Measurements from ENCODE around the gene SLC13A3. TPM values are rescaled to one million over a fixed set of nuclear protein-coding genes. Genes with fewer than 3 reads are reported as not detected.

SLC13A3 gene
- total RNA-seq, 1 donor from 2014 or later = 0.30 TPM

- H3K36me3 ChIP-seq = no peaks in the 10 kb centered on the region
Measured at GRCh38 chr20:46640044-46640443, 11.2 kb downstream of the SLC13A3 start.

GRCh38 chr20:46639587-46639986, 11.7 kb downstream of the SLC13A3 start:
- Histone ChIP-seq H3K4me1 (no peaks in the 10 kb centered on the region), H3K27ac (replicated peaks) (no peak overlapping the region), H3K27me3 (ENCODE audit: low read depth) (peaks cover 49% of the 10 kb centered on the region), H3K36me3 (no peaks in the 10 kb centered on the region), H3K4me3 (no peak overlapping the region), H3K9me3 (replicated peaks) (no peaks in the 10 kb centered on the region)
- DNase-seq = no peak
- no peak for TF ChIP-seq CTCF (IDR thresholded peaks at IDR 0.05; ENCODE audit: borderline replicate concordance)
- intact Hi-C loops (cut with micrococcal nuclease) = no loop called here

More at GRCh38 chr20:46640044-46640443, 11.2 kb downstream of the SLC13A3 start:
- H3K9me3 ChIP-seq (replicated peaks) = no peaks in the 10 kb centered on the region
- H3K4me1 ChIP-seq = no peaks in the 10 kb centered on the region
- DNase-seq = no peak
- intact Hi-C loops (cut with micrococcal nuclease) = no loop called here
- no peak for TF ChIP-seq CTCF (IDR thresholded peaks at IDR 0.05; ENCODE audit: borderline replicate concordance)
- peaks cover 46% of the 10 kb centered on the region for H3K27me3 ChIP-seq (ENCODE audit: low read depth)
- H3K4me3 ChIP-seq = no peak overlapping the region
- H3K27ac ChIP-seq (replicated peaks) = no peak overlapping the region

DNA sequence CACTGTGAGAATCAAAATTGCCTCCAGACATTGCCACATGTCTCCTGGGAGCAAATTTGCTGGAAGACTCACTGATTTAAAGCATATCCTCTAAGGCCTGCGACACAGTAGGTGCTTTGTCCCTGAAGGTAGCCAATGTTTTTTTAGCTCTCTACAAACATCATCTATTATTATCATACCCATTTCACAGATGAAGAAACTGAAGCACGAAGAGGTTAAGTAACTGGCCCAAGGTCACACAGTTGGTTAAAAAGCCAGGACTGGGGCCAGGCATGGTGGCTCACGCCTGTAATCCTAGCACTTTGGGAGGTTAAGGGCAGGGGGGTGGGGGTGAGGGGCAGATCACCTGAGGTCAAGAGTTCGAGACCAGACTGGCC, 12.4 kb downstream of the SLC13A3 start:
- H3K27me3 ChIP-seq (ENCODE audit: low read depth) = peaks cover 55% of the 10 kb centered on the region
- no peaks in the 10 kb centered on the region for H3K4me1 ChIP-seq
- no peak overlapping the region for H3K27ac ChIP-seq (replicated peaks)
- H3K4me3 ChIP-seq = no peak overlapping the region
- H3K36me3 ChIP-seq = no peaks in the 10 kb centered on the region
- no peaks in the 10 kb centered on the region for H3K9me3 ChIP-seq (replicated peaks)
- intact Hi-C loops (cut with micrococcal nuclease) = no loop called here
- no peak for DNase-seq
- no peak for TF ChIP-seq CTCF (IDR thresholded peaks at IDR 0.05; ENCODE audit: borderline replicate concordance)

DNA sequence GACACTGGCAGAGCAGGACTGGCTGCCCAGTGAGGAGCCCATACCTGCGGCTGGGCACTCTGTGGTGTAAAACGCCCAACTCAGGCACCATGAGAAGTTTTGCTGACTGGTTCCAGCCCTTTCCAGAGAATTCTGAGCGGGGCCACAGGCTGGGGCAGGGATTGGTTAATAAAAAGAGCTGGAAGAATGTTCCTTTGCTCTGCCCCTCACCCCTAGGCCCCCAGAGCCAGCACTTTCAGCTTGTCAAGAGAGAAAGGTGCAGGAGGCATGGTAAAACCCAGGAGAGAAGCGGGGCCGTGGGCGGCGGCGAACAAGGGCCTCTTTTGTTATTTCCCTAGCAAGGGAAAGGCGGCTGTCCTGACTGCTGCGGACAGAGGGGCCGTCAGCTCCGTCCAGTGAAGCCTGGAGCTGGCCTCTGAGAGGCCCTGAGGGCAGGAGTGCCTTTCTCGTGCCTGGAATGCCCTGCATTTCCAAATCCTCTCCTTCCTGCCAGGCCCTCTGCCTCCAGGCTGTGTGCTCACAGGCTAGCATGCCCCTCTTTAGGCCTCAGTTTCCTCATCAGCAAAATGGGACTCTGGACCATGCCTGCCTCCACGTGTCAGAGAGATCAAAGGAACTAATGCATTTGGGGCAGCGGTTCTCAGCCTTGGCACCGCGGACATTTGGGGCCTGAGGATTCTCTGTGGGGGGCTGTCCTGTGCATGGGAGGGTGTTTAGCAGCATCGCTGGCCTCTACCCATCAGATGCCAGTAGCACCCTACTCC, 12.9 kb downstream of the SLC13A3 start:
- intact Hi-C loops (cut with micrococcal nuclease) = no loop called here
- H3K36me3 ChIP-seq = no peaks in the 10 kb centered on the region
- TF ChIP-seq CTCF (IDR thresholded peaks at IDR 0.05; ENCODE audit: borderline replicate concordance) = no peak
- no peak overlapping the region for H3K4me3 ChIP-seq
- H3K27ac ChIP-seq (replicated peaks) = no peak overlapping the region
- peaks cover 58% of the 10 kb centered on the region for H3K27me3 ChIP-seq (ENCODE audit: low read depth)
- H3K9me3 ChIP-seq (replicated peaks) = no peaks in the 10 kb centered on the region
- DNase-seq = no peak
- no peaks in the 10 kb centered on the region for H3K4me1 ChIP-seq

DNA sequence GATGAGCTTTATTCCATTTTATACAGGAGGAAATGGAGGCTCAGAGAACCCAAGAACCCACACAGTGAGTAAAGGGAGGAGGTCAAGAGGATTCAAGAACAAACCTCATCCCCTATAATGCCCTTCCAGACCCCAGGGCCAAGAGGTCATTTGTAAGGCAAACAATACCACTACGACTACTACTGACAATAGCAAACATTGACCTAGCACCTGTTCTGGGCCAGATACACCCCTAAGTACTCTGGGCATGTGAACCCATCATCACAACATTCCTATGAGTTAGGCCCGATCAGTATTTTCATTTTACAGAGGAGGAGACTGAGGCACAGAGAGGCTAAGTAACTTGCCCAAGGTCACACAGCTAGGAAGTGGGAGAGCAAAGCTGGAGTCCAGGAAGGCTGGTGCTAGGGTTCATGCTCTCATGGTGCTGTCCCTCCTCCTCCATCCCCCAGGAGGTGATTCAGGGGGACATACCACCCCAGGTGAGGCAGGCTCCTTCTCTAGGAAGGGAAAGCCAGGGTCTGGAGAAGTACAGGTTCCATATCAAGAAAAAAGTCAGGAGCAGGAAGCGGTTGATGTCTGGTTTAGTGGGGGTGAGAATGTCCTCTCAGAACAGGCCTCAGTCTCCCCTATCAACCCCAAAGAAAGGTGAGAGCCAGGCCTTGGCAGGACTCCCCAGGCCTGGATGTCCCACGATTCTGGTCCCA, 13.7 kb downstream of the SLC13A3 start:
- Histone ChIP-seq H3K27me3 (ENCODE audit: low read depth) (peaks cover 63% of the 10 kb centered on the region), H3K9me3 (replicated peaks) (no peaks in the 10 kb centered on the region), H3K27ac (replicated peaks) (no peak overlapping the region), H3K4me1 (no peaks in the 10 kb centered on the region), H3K36me3 (no peaks in the 10 kb centered on the region), H3K4me3 (no peak overlapping the region)
- intact Hi-C loops (cut with micrococcal nuclease) = no loop called here
- DNase-seq = no peak
- no peak for TF ChIP-seq CTCF (IDR thresholded peaks at IDR 0.05; ENCODE audit: borderline replicate concordance)

Measured in left ventricle myocardium inferior (tissue), 1 donor.